GM23338 (cell line): Measurements from ENCODE around the gene PINK1. TPM values are rescaled to one million over a fixed set of nuclear protein-coding genes. Genes with fewer than 3 reads are reported as not detected.

Experiments used
- ETS1 ChIP-seq: IDR thresholded peaks from 2 replicates; pipeline ENCODE4 v1.6.1; 2016; ENCODE audit warnings: antibody characterized with exemption
- EZH2 ChIP-seq: fragments of 200-600 bp; sonication (generic); IDR thresholded peaks from one replicate; pipeline ENCODE4 v1.8.0; 2017; ENCODE audit warnings: antibody characterized with exemption, mild to moderate bottlenecking, low read depth; ENCODE audit not compliant: unreplicated experiment
- JUNB ChIP-seq: IDR thresholded peaks from one replicate; pipeline ENCODE4 v1.6.1; 2016; ENCODE audit warnings: antibody characterized with exemption; ENCODE audit not compliant: unreplicated experiment
- NANOG ChIP-seq: IDR thresholded peaks from 2 replicates; pipeline ENCODE4 v1.6.1; 2016; ENCODE audit warnings: antibody characterized with exemption, borderline replicate concordance
- POLR2AphosphoS5 ChIP-seq: IDR thresholded peaks from 2 replicates; pipeline ENCODE4 v1.6.1; 2016; ENCODE audit warnings: antibody characterized with exemption, low read depth
- STAT1 ChIP-seq: IDR thresholded peaks from one replicate; pipeline ENCODE4 v1.6.1; 2016; ENCODE audit warnings: antibody characterized with exemption; ENCODE audit not compliant: unreplicated experiment
- ZNF114 ChIP-seq: fragments of 250-450 bp; sonication (Bioruptor Pico); IDR thresholded peaks from 2 replicates; pipeline ENCODE4 v1.5.0; 2020; ENCODE audit warnings: mild to moderate bottlenecking, moderate library complexity
- ZNF462 ChIP-seq: fragments of 250-450 bp; sonication (Bioruptor Pico); IDR thresholded peaks from 2 replicates; pipeline ENCODE4 v1.5.0; 2020; ENCODE audit warnings: mild to moderate bottlenecking, moderate library complexity
- polyA plus RNA-seq: library from polyadenylated mRNA; unstranded; fragments of >200 nt; fragmentation: Nextera tagmentation; extraction: Ambion mirVana; gene quantifications from 2 replicates; pipeline ENCODE4 v1.2.1, GENCODE V29; 2016
- total RNA-seq: library from RNA; depleted of rRNA; stranded (reverse); fragments of >200 nt; shearing (Covaris generic); gene quantifications from 2 replicates; pipeline ENCODE4 v1.2.3, GENCODE V29; 2014

Gene PINK1
- total and polyA plus RNA-seq, 2 experiments from 2014 or later, result 20.8 to 42.7 TPM

DNA sequence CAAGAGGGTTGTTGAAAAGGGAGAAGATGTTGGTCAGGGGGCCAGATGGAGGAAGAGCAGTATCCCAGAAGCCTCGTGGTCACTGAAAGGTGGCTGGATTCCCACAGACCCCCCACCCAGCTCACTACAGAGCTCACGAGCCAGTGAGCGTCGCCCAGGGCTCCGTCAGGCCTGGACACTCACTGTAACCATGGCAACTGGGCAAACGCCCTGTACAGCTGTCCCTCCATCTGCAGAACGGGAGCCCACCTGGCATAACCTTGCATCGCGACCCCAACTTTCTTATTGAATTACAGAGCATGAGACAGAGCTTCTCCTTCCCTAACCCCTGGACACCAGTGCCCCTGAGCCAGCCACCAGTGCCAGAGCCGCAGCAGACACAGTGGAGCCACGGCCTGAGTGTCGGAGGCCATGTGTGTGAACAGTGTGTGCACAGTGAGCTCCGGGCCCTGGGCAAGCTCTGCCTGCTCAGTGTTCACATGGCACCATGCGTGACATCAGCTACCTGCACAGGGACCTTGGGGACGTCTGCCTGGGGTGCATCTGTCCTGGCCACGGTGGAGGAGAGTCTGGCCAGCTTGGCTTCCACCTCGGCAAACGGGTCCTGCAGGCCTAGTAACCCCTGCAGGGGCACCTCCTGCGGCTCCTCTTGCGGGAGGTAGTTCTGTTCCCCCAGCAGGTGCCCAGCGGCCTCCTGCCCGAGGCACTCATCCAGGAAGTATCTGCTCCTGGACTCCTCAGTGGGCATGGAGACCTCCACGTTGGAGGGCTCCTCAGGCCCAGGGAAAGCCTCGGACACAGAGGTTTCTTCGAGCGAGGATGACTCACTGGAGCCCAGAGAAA, 53.8 kb downstream of the PINK1 start (continued):
- no peak for TF ChIP-seq ZNF462 (CRISPR knock-in tag)
- TF ChIP-seq NANOG, result no peak
- no peak for TF ChIP-seq POLR2AphosphoS5
- no peak for TF ChIP-seq ETS1
- no peak for TF ChIP-seq JUNB
- TF ChIP-seq ZNF114 (CRISPR knock-in tag), result no peak
- no peak for TF ChIP-seq EZH2
- TF ChIP-seq STAT1, result no peak
